ENCODE measurements around the gene RABGAP1L. TPM values are rescaled to one million over a fixed set of nuclear protein-coding genes. Genes with fewer than 3 reads are reported as not detected.

The RABGAP1L gene
- total and polyA plus RNA-seq, 10 donors: 30.3 to 125 (median 77.7) TPM

GRCh38 chr1:174971466-174971865 lies 812.1 kb downstream of the RABGAP1L start:
- Histone ChIP-seq H3K36me3 (peaks cover 0 to 36% (median 6%) of the 10 kb centered on the region in 6 donors), H3K27me3 (replicated peaks in 1 of 7) (no peaks in the 10 kb centered on the region), H3K9me3 (no peaks in the 10 kb centered on the region), H3K27ac (peak overlapping the region in 6 of 8 donors; percentile 12 to 91 (median 42)), H3K4me3 (no peak overlapping the region), H3K4me1 (peaks cover 18 to 74% (median 54%) of the 10 kb centered on the region in 6 donors)
- TF ChIP-seq POLR2AphosphoS5 (IDR thresholded peaks at IDR 0.05) (no peak), POLR2A (IDR thresholded peaks at IDR 0.05) (no peak), CTCF (IDR thresholded peaks at IDR 0.05 in 8 of 11, conservative IDR thresholded peaks at IDR 0.05 in 3 of 11) (no peak)
- no peak for DNase-seq
- intact Hi-C loops (cut with DNase I; ENCODE audit: low total_unique reads): no loop called here

DNA sequence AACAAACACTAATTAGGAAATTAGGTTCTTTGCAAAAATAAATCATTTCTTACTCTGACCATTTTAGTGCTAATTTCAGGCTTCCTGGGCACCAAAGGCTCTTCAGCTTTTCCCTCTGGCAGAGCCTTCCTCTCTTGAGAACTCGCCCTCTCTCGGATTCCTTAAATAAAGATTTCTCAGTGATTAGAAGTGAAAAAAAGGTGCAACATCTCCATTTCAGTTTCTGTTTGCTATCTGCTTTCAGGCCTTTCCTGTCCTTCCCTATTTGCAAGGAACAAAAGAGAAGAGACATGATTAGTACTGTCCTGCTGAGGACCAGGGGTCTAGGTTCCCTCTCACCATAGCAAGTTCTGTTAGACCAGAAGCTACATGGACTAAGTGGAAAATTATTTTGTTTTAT lies 812.6 kb downstream of the RABGAP1L start:
- DNase-seq: no peak
- intact Hi-C loops (cut with DNase I; ENCODE audit: low total_unique reads): no loop called here
- TF ChIP-seq CTCF (IDR thresholded peaks at IDR 0.05 in 8 of 11, conservative IDR thresholded peaks at IDR 0.05 in 3 of 11) (no peak), POLR2A (IDR thresholded peaks at IDR 0.05) (no peak), POLR2AphosphoS5 (IDR thresholded peaks at IDR 0.05) (no peak)
- WGBS, 5 donors: 62 to 75% (median 69%) methylated on average over 2 of the region's 2 CpGs
- Histone ChIP-seq H3K36me3 (peaks cover 0 to 40% (median 6%) of the 10 kb centered on the region in 6 donors), H3K4me3 (no peak overlapping the region), H3K9me3 (no peaks in the 10 kb centered on the region), H3K27ac (peak overlapping the region in 6 of 8 donors; percentile 12 to 91 (median 42)), H3K27me3 (replicated peaks in 1 of 7) (no peaks in the 10 kb centered on the region), H3K4me1 (peaks cover 18 to 74% (median 49%) of the 10 kb centered on the region in 6 donors)

GRCh38 chr1:174974711-174975119 lies 815.4 kb downstream of the RABGAP1L start:
- 73 to 100% (median 95%) methylated on average over 2 of the region's 2 CpGs for WGBS, 5 donors
- peaks cover 0 to 68% (median 14%) of the 10 kb centered on the region in 6 donors for H3K36me3 ChIP-seq
- DNase-seq: no peak
- no peak overlapping the region for H3K27ac ChIP-seq
- H3K4me1 ChIP-seq: peaks cover 7 to 46% (median 23%) of the 10 kb centered on the region in 6 donors
- H3K27me3 ChIP-seq (replicated peaks in 1 of 7): no peaks in the 10 kb centered on the region
- H3K9me3 ChIP-seq: no peaks in the 10 kb centered on the region
- no peak for TF ChIP-seq POLR2AphosphoS5 (IDR thresholded peaks at IDR 0.05)
- TF ChIP-seq CTCF (IDR thresholded peaks at IDR 0.05 in 8 of 11, conservative IDR thresholded peaks at IDR 0.05 in 3 of 11): no peak
- no peak for TF ChIP-seq POLR2A (IDR thresholded peaks at IDR 0.05)
- intact Hi-C loops (cut with DNase I; ENCODE audit: low total_unique reads): no loop called here
- H3K4me3 ChIP-seq: no peak overlapping the region

DNA sequence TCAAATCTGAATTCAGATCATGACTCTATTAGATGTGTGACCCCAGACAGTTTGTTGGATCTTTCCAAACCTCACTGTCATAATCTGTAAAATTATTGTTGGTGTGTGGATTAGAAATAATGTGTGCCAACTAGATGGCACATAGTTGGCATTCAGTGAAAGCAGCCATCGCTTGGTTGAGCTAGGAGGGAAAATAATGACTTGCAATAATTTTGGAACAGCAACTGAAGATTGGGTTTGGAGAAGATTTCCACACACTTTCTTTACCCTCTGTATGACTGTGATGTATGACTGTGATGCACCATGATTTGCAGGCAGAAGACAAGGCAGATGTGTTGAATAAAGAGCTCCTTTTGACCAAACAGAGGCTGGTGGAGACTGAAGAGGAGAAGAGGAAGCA lies 816.4 kb downstream of the RABGAP1L start:
- 90 to 100% (median 98%) methylated on average over 1 of the region's 1 CpG for WGBS, 5 donors
- no peak overlapping the region for H3K27ac ChIP-seq

More for the DNA sequence above, 816.4 kb downstream of the RABGAP1L start:
- no peak for DNase-seq
- peaks cover 7 to 36% (median 15%) of the 10 kb centered on the region in 6 donors for H3K4me1 ChIP-seq
- no peak overlapping the region for H3K4me3 ChIP-seq
- TF ChIP-seq CTCF (IDR thresholded peaks at IDR 0.05 in 8 of 11, conservative IDR thresholded peaks at IDR 0.05 in 3 of 11) (no peak), POLR2AphosphoS5 (IDR thresholded peaks at IDR 0.05) (no peak), POLR2A (IDR thresholded peaks at IDR 0.05) (no peak)
- H3K36me3 ChIP-seq: peaks cover 0 to 75% (median 18%) of the 10 kb centered on the region in 6 donors
- intact Hi-C loops (cut with DNase I; ENCODE audit: low total_unique reads): no loop called here
- H3K27me3 ChIP-seq (replicated peaks in 1 of 7): no peaks in the 10 kb centered on the region
- no peaks in the 10 kb centered on the region for H3K9me3 ChIP-seq

Measured in spleen (tissue), 11 donors.